HG02798 (cell line): Measurements from ENCODE around the gene ZNF124.

Source experiments
- ATAC-seq: cut with Tn5 transposase; IDR thresholded peaks from one replicate; pipeline ENCODE4 v1.9.1; 2021; ENCODE audit warnings: mild to moderate bottlenecking; ENCODE audit not compliant: unreplicated experiment, poor library complexity

ZNF124 gene

DNA sequence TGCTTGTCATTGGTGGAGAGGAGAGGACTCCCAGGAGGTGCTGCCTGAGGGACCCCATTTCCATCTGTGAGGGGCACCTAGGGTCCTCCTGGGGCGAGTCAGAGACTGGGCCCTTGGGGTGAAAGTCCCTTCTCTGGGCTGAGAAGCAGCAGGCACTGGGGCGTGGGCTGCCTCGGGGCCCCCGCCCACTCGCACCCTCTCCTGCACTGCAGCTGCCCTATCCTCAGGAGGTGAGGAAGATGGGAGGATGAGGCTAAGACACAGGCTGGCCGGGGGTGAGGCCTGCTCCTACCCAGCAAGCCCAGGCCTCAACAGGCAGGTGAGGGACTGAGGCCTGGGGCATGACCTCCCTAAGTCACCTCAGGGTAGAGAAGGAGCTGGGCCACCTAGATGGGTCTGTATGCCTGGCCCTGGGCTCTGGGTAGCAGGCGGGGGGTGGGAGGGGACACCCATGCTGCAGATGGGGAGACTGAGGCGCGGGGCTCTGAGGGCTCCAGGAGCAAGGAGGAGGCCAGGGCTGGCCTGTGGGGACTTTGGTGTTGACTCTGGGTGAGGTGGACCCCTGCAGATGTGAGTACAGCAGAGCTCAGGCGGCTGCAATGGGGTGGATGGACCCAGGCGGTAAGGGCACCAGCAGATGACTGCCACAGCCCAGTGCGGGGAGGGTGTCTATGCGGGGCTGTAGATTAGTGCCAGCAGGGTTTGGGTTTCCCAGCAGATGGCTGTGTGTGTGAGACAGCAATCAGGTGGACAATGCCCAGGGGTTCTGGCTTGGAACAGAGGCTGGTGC, 57.3 kb downstream of the ZNF124 start:
- no peak for ATAC-seq

DNA sequence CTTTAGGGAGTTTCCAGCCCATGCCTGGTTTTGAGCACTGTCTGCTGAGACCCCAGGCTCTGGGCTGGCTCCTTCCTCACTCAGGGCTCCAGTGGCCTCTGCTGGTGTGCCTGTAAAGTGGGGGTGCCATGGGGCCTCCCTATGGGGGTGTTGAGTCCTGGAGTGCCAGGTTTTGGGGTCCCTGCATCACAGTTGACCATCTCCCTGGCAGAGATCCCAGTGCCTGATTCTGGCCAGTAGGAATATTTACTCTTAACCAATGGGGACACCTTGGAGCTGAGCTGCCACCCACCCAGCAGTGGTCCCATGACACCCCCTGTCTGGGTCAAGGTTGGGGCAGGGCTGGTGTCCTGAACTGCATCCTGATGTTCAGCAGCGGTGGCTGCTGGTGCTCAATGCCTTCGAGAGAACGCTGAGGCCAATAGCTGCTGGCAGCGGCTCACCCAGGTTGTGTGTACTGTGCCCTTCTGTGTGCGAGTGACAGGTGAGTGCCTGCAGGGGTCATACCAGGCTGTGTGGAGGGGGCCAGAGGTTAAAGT, 58.0 kb downstream of the ZNF124 start:
- no peak for ATAC-seq

DNA sequence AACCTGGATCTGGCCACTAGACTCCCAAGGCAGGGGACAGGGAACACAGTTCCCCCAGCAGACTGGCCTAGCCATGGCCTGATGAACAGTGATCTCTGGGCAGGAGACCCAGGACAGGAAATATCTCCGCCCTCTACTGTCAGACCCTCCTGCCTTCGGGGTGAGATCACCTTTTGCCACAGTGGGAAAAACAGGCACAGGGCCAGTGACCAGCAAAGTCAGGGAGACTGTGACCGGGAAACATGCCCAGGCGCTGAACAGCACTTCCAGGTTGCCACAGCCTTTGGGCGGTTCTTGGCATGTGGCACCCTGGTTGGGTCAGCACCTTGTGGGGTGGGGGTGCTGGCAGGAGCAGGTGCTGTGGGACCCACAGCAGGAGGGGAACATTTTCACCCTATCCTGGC, 58.7 kb downstream of the ZNF124 start:
- ATAC-seq: no peak

DNA sequence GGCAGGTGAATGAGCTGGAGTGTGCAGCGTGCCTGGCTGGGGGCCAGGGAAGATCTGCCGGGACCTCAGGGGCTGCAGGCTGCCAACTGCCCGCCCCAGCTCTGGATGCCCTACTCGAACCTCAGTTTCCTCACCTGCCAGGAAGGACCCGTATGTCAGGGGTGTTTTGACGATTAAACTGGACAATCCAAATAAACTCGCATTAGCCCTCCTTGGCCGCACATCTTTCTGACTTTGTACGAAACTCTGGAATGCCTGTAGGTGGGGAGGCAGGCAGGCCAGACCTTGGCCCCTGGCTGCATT, 59.4 kb downstream of the ZNF124 start:
- no peak for ATAC-seq

DNA sequence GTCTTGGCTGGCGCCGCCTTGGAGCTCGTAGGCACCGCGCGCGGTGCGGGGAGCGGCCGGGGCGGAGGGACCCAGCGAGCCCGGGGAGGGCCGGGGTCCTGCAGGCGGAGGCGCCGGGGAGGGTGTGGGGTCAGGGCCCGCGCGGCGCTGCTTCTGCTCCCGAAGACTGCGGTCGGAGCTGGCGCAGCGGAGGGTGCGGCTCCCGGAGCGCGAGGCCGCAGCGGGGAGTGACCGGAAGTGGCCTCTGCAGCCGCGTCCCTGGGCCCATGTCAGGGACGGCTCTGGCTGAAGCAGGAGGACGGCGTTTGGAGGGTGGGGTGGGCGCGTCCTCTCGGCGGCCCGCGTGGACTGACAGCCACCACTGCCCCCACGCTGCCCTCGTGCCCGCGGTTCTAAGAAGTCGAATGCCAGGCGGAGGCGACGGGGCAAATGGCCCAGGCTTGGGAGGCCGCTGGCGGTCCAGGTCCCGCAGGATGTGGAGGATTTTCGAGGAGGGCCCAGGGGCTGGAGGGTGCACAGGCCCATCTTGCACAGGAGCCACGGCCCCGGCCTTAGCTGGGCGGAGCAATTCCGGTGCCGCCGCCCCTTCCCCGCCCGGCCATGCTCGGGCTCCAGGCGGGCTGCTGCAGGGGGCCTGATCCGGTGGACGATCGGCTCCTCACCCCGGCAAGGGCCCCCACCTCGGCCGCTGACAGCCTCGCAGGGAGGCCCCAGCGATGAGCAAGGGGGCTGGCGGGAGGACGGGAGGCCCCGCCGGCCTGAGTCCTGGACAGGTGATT, 59.9 kb downstream of the ZNF124 start:
- no peak for ATAC-seq

DNA sequence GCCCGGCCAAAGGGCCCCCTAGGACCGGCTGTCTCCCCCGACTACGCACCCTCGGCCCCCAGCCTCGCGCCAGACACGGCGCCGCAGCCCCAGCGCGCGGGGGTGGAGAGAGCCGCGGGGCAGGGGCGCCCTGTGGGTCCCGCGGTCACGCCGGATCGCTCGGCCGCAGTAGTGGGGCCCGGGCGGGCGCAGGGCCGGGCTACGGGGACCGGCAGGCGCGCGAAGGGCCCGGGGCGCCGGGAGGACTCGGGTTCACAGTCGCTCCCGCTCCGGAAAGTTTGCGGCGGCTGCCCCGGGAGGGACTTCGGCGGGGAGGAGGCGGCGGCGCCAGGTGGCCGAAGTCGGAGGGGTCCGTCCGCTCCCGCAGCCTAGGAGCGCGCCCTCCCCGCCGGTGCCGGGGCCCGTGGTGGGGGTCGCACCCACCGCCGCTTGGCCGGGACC, 60.5 kb downstream of the ZNF124 start:
- no peak for ATAC-seq

GRCh38 chr1:247110627-247111258, 61.1 kb downstream of the ZNF124 start:
- ATAC-seq: no peak

DNA sequence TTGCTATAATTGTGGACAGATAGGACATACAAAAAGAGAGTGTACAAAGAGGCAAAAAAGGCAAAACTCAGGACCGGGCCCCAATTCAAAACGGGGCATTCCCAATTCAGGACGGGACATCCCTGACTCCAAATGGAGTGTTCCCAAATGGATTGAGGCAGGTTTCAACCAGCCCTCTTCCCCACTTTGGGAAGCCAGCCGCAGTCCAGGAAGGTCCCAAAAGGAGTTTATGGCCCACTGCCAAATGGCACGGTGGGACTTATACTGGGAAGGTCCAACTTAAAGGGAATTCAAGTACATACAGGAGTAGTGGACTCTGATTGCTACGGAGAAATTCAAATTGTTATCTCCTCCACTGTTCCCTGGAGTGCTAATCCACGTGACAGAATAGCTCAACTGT, 64.1 kb downstream of the ZNF124 start:
- no peak for ATAC-seq

- no peak for ATAC-seq
These were observed 65.9 kb downstream of the ZNF124 start for GRCh38 chr1:247105966-247106365.
